HepG2 (cell line): ENCODE measurements around the gene RAD54L2.

Experiments
- EED ChIP-seq: sonication (generic); formaldehyde crosslinking; IDR thresholded peaks from 2 replicates; pipeline ENCODE4 v1.5.0; 2020; ENCODE audit warnings: mild to moderate bottlenecking, missing genetic modification reagents
- MED1 ChIP-seq: sonication (generic); formaldehyde crosslinking; IDR thresholded peaks from 2 replicates; pipeline ENCODE4 v1.4.0; 2020; ENCODE audit warnings: missing genetic modification reagents

DNA sequence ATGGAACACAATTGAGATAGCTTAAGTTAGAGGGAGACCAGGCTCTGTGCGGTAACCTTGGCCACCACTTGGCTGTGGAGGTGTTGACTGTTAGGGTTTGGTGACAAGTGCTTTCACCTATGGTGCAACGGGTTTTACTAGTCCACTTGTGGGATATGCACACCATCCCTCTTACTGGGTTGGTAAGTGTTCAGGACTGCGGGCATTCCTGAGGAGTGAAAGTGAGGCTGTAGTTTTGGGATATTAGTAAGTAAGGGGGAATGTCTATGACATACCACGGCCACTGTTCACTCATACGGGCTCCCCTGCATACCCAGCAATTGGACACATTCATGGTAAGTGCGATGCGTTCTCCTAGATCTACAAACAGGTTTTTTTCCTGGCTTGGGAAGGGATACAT is 8.0 kb upstream of the RAD54L2 start:
- TF ChIP-seq EED (CRISPR knock-in tag) = no peak
- no peak for TF ChIP-seq MED1 (CRISPR knock-in tag)
